GM23338 (cell line): ENCODE measurements around the gene TTC39B. TPM values are rescaled to one million over a fixed set of nuclear protein-coding genes. Genes with fewer than 3 reads are reported as not detected.

Source experiments
- ATAC-seq: fragments of 200-7000 bp; cut with Tn5 transposase; 3 replicates; pipeline ENCODE4 v1.9.1; 2020
- DNase-seq: peaks from one replicate; pipeline ENCODE4 v3.0.0-alpha.2; 2015; ENCODE audit warnings: low spot score
- H2AFZ ChIP-seq: fragments of 200-600 bp; sonication (generic); 2 replicates; pipeline ENCODE4 v1.8.0; 2016; ENCODE audit warnings: antibody characterized with exemption, mild to moderate bottlenecking, moderate library complexity
- H3F3A ChIP-seq: fragments of 200-600 bp; sonication (generic); replicated peaks from 2 replicates; pipeline ENCODE4 v1.8.0; 2017; ENCODE audit warnings: antibody characterized with exemption, mixed run types, low read depth
- H3K27ac ChIP-seq: fragments of 200-600 bp; sonication (generic); 2 replicates; pipeline ENCODE4 v1.6.1; 2016; ENCODE audit warnings: low read depth
- H3K27me3 ChIP-seq: fragments of 200-600 bp; sonication (generic); 2 replicates; pipeline ENCODE4 v1.8.0; 2016; ENCODE audit warnings: mild to moderate bottlenecking, mixed run types, moderate library complexity; ENCODE audit not compliant: insufficient read depth
- H3K36me3 ChIP-seq: fragments of 200-600 bp; sonication (generic); 2 replicates; pipeline ENCODE4 v1.8.0; 2016; ENCODE audit warnings: mild to moderate bottlenecking; ENCODE audit not compliant: insufficient read depth
- H3K4me1 ChIP-seq: fragments of 200-600 bp; sonication (generic); 2 replicates; pipeline ENCODE4 v1.8.0; 2016; ENCODE audit warnings: mild to moderate bottlenecking, moderate library complexity; ENCODE audit not compliant: insufficient read depth
- H3K4me2 ChIP-seq: fragments of 200-600 bp; sonication (generic); 2 replicates; pipeline ENCODE4 v1.7.1; 2017; ENCODE audit warnings: mixed run types
- H3K4me3 ChIP-seq: fragments of 200-600 bp; sonication (generic); 2 replicates; pipeline ENCODE4 v1.6.1; 2016; ENCODE audit warnings: mixed run types
- H3K79me2 ChIP-seq: fragments of 200-600 bp; sonication (generic); replicated peaks from 2 replicates; pipeline ENCODE4 v1.8.0; 2017; ENCODE audit warnings: mild to moderate bottlenecking; ENCODE audit not compliant: insufficient read depth
- H3K9me2 ChIP-seq: fragments of 200-600 bp; sonication (generic); 2 replicates; pipeline ENCODE4 v1.8.0; 2017; ENCODE audit not compliant: insufficient read depth
- H4K20me1 ChIP-seq: fragments of 200-600 bp; sonication (generic); replicated peaks from 2 replicates; pipeline ENCODE4 v1.8.0; 2017; ENCODE audit warnings: mild to moderate bottlenecking; ENCODE audit not compliant: insufficient read depth
- H3K27ac Mint-ChIP-seq: 2 replicates; pipeline ENCODE4 v1.8.0; 2020; ENCODE audit warnings: inconsistent platforms, mild to moderate bottlenecking, moderate library complexity, mixed read lengths
- H3K27me3 Mint-ChIP-seq: 3 replicates; pipeline ENCODE4 v1.8.0; 2022; ENCODE audit warnings: low read depth, mild to moderate bottlenecking, moderate library complexity, mixed read lengths, inconsistent platforms; ENCODE audit not compliant: insufficient read depth, poor library complexity
- H3K36me3 Mint-ChIP-seq: 3 replicates; pipeline ENCODE4 v1.8.0; 2021; ENCODE audit warnings: low read depth, mild to moderate bottlenecking, inconsistent platforms, moderate library complexity, mixed read lengths
- H3K4me1 Mint-ChIP-seq: 3 replicates; pipeline ENCODE4 v1.8.0; 2020; ENCODE audit warnings: mild to moderate bottlenecking, inconsistent platforms, mixed read lengths
- H3K4me3 Mint-ChIP-seq: 3 replicates; pipeline ENCODE4 v1.8.0; 2021; ENCODE audit warnings: moderate library complexity, mild to moderate bottlenecking, inconsistent platforms, mixed read lengths
- H3K9me3 Mint-ChIP-seq: 3 replicates; pipeline ENCODE4 v1.8.0; 2020; ENCODE audit warnings: moderate library complexity, mild to moderate bottlenecking, inconsistent platforms, mixed read lengths
- CREB1 ChIP-seq: fragments of 250-450 bp; sonication (Bioruptor Pico); IDR thresholded peaks from 2 replicates; pipeline ENCODE4 v1.5.0; 2020; ENCODE audit warnings: low read depth, mild to moderate bottlenecking, moderate library complexity
- ETS1 ChIP-seq: IDR thresholded peaks from 2 replicates; pipeline ENCODE4 v1.6.1; 2016; ENCODE audit warnings: antibody characterized with exemption
- EZH2 ChIP-seq: fragments of 200-600 bp; sonication (generic); IDR thresholded peaks from one replicate; pipeline ENCODE4 v1.8.0; 2017; ENCODE audit warnings: antibody characterized with exemption, mild to moderate bottlenecking, low read depth; ENCODE audit not compliant: unreplicated experiment
- EZH2phosphoT487 ChIP-seq: fragments of 200-600 bp; sonication (generic); IDR thresholded peaks from one replicate; pipeline ENCODE4 v1.8.1; 2018; ENCODE audit warnings: antibody characterized with exemption; ENCODE audit not compliant: unreplicated experiment
- JUNB ChIP-seq: IDR thresholded peaks from one replicate; pipeline ENCODE4 v1.6.1; 2016; ENCODE audit warnings: antibody characterized with exemption; ENCODE audit not compliant: unreplicated experiment
- NANOG ChIP-seq: IDR thresholded peaks from 2 replicates; pipeline ENCODE4 v1.6.1; 2016; ENCODE audit warnings: antibody characterized with exemption, borderline replicate concordance
- POLR2AphosphoS5 ChIP-seq: IDR thresholded peaks from 2 replicates; pipeline ENCODE4 v1.6.1; 2016; ENCODE audit warnings: antibody characterized with exemption, low read depth
- STAT1 ChIP-seq: IDR thresholded peaks from one replicate; pipeline ENCODE4 v1.6.1; 2016; ENCODE audit warnings: antibody characterized with exemption; ENCODE audit not compliant: unreplicated experiment
- ZNF114 ChIP-seq: fragments of 250-450 bp; sonication (Bioruptor Pico); IDR thresholded peaks from 2 replicates; pipeline ENCODE4 v1.5.0; 2020; ENCODE audit warnings: mild to moderate bottlenecking, moderate library complexity
- ZNF331 ChIP-seq: fragments of 250-450 bp; sonication (Bioruptor Pico); IDR thresholded peaks from 2 replicates; pipeline ENCODE4 v1.5.0; 2020; ENCODE audit warnings: low read depth, mild to moderate bottlenecking, moderate library complexity
- polyA plus RNA-seq: library from polyadenylated mRNA; unstranded; fragments of >200 nt; fragmentation: Nextera tagmentation; extraction: Ambion mirVana; gene quantifications from 2 replicates; pipeline ENCODE4 v1.2.1, GENCODE V29; 2016
- total RNA-seq: library from RNA; depleted of rRNA; stranded (reverse); fragments of >200 nt; shearing (Covaris generic); gene quantifications from 2 replicates; pipeline ENCODE4 v1.2.3, GENCODE V29; 2014
- TF ChIP-seq, protein P1 (sequence below), 2 experiments: fragments of 200-600 bp in 1 of 2; sonication (generic) in 1 of 2; conservative IDR thresholded peaks; 2 replicates each; pipeline versions ENCODE4 v1.5.1 to v1.6.1; 2016 to 2017; ENCODE audit warnings: antibody characterized with exemption in 2 of 2, low read depth in 2 of 2, mild to moderate bottlenecking in 2 of 2, moderate library complexity in 1 of 2
- TF ChIP-seq, protein P2 (sequence below): fragments of 250-450 bp; sonication (Bioruptor Pico); IDR thresholded peaks from 2 replicates; pipeline ENCODE4 v1.5.0; 2020; ENCODE audit warnings: mild to moderate bottlenecking, moderate library complexity

The TTC39B gene
- total and polyA plus RNA-seq, 2 experiments from 2014 or later = 2.8 to 11.1 TPM

DNA sequence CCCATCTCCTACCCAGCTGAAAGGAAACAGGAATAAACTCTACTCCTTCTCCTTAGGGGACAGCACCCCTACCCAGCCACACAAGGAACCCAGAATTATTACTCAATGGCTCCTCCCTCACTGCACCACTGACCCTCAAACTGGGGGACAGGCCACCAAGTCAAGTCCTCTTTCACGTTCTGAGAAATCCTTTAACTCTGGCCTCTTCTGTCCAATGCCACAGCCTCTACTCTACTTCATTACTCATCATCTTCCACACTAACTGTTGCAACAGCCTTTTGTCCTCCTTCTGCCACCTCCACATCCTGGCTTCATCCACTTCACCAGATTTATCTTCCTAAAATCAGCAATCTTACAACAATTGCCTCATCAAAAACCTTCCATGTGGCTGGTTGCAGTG, 6.8 kb downstream of the TTC39B start:
- Mint-ChIP-seq H3K4me3 (no peak overlapping the region), H3K9me3 (peaks cover 11% of the 10 kb centered on the region), H3K27ac (no peak overlapping the region), H3K36me3 (peaks cover 37% of the 10 kb centered on the region), H3K4me1 (peaks cover 17% of the 10 kb centered on the region), H3K27me3 (peaks cover 9% of the 10 kb centered on the region)
- no peaks in the 10 kb centered on the region for H4K20me1 ChIP-seq
- no peak overlapping the region for H3K4me2 ChIP-seq
- no peaks in the 10 kb centered on the region for H3F3A ChIP-seq
- H3K27me3 ChIP-seq = no peaks in the 10 kb centered on the region
- TF ChIP-seq STAT1 = no peak
- no peak for DNase-seq
- no peak overlapping the region for H3K27ac ChIP-seq
- no peak overlapping the region for H3K4me3 ChIP-seq
- 0 out of 2 replicates have a peak, but pooled peaks cover 3% of the 10 kb centered on the region for H3K9me2 ChIP-seq
- no peaks in the 10 kb centered on the region; the same call in 1 of the 2 replicates for H3K36me3 ChIP-seq
- H3K4me1 ChIP-seq = peaks cover 9% of the 10 kb centered on the region; the same call in 1 of the 2 replicates
- no peak for ATAC-seq
- H2AFZ ChIP-seq = no peak overlapping the region
- H3K79me2 ChIP-seq = peaks cover 53% of the 10 kb centered on the region

GRCh38 chr9:15299374-15299939, 7.6 kb downstream of the TTC39B start:
- ATAC-seq (no peak), DNase-seq (no peak)
- Histone ChIP-seq H3K4me1 (peaks cover 11% of the 10 kb centered on the region), H2AFZ (no peak overlapping the region), H3K4me2 (no peak overlapping the region), H3K36me3 (no peaks in the 10 kb centered on the region; the same call in 1 of the 2 replicates), H3K79me2 (peaks cover 49% of the 10 kb centered on the region), H3K9me2 (0 out of 2 replicates have a peak, but pooled peaks cover 3% of the 10 kb centered on the region), H3K27ac (no peak overlapping the region), H4K20me1 (no peaks in the 10 kb centered on the region), H3K27me3 (no peaks in the 10 kb centered on the region), H3F3A (no peaks in the 10 kb centered on the region), H3K4me3 (no peak overlapping the region)
- no peak overlapping the region for H3K27ac Mint-ChIP-seq
- no peak overlapping the region for H3K4me3 Mint-ChIP-seq
- peaks cover 37% of the 10 kb centered on the region for H3K36me3 Mint-ChIP-seq
- peaks cover 11% of the 10 kb centered on the region for H3K9me3 Mint-ChIP-seq
- peaks cover 14% of the 10 kb centered on the region for H3K4me1 Mint-ChIP-seq
- H3K27me3 Mint-ChIP-seq = peaks cover 9% of the 10 kb centered on the region
- TF ChIP-seq EZH2 (no peak), ETS1 (no peak), ZNF331 (CRISPR knock-in tag) (no peak), NANOG (no peak), ZNF114 (CRISPR knock-in tag) (no peak), CREB1 (no peak), POLR2AphosphoS5 (no peak), EZH2phosphoT487 (no peak), STAT1 (no peak), JUNB (no peak)
- TF ChIP-seq, protein P1, sequence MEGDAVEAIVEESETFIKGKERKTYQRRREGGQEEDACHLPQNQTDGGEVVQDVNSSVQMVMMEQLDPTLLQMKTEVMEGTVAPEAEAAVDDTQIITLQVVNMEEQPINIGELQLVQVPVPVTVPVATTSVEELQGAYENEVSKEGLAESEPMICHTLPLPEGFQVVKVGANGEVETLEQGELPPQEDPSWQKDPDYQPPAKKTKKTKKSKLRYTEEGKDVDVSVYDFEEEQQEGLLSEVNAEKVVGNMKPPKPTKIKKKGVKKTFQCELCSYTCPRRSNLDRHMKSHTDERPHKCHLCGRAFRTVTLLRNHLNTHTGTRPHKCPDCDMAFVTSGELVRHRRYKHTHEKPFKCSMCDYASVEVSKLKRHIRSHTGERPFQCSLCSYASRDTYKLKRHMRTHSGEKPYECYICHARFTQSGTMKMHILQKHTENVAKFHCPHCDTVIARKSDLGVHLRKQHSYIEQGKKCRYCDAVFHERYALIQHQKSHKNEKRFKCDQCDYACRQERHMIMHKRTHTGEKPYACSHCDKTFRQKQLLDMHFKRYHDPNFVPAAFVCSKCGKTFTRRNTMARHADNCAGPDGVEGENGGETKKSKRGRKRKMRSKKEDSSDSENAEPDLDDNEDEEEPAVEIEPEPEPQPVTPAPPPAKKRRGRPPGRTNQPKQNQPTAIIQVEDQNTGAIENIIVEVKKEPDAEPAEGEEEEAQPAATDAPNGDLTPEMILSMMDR (conservative IDR thresholded peaks at IDR 0.05; ENCODE audit: low read depth in 2 of 2) = no peak
- TF ChIP-seq, protein P2, sequence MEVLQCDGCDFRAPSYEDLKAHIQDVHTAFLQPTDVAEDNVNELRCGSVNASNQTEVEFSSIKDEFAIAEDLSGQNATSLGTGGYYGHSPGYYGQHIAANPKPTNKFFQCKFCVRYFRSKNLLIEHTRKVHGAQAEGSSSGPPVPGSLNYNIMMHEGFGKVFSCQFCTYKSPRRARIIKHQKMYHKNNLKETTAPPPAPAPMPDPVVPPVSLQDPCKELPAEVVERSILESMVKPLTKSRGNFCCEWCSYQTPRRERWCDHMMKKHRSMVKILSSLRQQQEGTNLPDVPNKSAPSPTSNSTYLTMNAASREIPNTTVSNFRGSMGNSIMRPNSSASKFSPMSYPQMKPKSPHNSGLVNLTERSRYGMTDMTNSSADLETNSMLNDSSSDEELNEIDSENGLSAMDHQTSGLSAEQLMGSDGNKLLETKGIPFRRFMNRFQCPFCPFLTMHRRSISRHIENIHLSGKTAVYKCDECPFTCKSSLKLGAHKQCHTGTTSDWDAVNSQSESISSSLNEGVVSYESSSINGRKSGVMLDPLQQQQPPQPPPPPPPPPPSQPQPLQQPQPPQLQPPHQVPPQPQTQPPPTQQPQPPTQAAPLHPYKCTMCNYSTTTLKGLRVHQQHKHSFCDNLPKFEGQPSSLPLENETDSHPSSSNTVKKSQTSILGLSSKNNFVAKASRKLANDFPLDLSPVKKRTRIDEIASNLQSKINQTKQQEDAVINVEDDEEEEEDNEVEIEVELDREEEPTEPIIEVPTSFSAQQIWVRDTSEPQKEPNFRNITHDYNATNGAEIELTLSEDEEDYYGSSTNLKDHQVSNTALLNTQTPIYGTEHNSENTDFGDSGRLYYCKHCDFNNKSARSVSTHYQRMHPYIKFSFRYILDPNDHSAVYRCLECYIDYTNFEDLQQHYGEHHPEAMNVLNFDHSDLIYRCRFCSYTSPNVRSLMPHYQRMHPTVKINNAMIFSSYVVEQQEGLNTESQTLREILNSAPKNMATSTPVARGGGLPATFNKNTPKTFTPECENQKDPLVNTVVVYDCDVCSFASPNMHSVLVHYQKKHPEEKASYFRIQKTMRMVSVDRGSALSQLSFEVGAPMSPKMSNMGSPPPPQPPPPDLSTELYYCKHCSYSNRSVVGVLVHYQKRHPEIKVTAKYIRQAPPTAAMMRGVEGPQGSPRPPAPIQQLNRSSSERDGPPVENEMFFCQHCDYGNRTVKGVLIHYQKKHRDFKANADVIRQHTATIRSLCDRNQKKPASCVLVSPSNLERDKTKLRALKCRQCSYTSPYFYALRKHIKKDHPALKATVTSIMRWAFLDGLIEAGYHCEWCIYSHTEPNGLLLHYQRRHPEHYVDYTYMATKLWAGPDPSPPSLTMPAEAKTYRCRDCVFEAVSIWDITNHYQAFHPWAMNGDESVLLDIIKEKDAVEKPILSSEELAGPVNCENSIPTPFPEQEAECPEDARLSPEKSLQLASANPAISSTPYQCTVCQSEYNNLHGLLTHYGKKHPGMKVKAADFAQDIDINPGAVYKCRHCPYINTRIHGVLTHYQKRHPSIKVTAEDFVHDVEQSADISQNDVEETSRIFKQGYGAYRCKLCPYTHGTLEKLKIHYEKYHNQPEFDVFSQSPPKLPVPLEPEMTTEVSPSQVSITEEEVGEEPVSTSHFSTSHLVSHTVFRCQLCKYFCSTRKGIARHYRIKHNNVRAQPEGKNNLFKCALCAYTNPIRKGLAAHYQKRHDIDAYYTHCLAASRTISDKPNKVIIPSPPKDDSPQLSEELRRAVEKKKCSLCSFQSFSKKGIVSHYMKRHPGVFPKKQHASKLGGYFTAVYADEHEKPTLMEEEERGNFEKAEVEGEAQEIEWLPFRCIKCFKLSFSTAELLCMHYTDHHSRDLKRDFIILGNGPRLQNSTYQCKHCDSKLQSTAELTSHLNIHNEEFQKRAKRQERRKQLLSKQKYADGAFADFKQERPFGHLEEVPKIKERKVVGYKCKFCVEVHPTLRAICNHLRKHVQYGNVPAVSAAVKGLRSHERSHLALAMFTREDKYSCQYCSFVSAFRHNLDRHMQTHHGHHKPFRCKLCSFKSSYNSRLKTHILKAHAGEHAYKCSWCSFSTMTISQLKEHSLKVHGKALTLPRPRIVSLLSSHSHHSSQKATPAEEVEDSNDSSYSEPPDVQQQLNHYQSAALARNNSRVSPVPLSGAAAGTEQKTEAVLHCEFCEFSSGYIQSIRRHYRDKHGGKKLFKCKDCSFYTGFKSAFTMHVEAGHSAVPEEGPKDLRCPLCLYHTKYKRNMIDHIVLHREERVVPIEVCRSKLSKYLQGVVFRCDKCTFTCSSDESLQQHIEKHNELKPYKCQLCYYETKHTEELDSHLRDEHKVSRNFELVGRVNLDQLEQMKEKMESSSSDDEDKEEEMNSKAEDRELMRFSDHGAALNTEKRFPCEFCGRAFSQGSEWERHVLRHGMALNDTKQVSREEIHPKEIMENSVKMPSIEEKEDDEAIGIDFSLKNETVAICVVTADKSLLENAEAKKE (CRISPR knock-in tag) = no peak
